Measurements from ENCODE around the gene TAOK3. TPM values are rescaled to one million over a fixed set of nuclear protein-coding genes. Genes with fewer than 3 reads are reported as not detected.
"Not testable (repeated sequence)": the region's sequence is repeated elsewhere in the genome, so short reads cannot be mapped to it uniquely, and the experiment has no call there.

The TAOK3 gene
- polyA plus RNA-seq, 3 donors, result 32.7 to 38.3 (median 36.0) TPM

DNA sequence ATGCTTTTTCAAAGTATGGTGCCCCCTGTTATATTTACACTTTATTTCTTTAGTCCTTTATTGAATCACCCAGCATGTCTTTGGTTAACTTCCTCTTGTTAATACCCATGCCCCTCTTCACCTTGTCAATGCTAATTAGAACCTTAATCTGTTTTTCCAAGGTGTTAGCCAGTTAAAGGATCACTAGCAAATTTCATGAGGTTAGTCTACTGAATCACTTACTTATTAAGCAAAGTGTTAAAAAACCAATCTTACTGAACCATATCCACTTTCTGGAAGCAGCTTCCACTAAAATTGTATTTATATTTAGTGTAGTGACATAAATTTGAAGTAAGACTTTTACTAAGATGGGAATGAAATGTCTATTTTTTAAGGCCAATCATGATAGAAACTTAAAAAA lies 27.9 kb downstream of the TAOK3 start:
- no peak for DNase-seq (ENCODE audit: low read depth in 3 of 3, low spot score in 2 of 3)

DNA sequence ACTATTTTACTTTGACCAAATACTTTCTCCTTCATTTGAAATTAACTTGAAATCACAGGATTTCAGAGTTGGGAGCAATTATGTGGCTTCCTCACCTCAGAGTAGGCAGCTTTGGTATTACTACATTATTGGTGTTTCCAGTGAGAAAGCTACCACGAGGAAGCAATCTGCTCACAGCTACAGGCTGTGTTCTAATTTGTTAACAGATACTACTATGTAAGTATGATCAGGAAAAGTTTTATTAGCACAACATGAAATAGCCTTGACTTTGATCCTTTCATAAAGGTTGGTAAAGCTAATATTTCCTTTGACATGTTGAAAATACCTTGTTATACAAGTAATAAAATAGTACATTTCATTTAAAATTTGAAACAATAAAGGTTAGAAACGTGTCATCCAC lies 30.6 kb downstream of the TAOK3 start:
- DNase-seq (ENCODE audit: low read depth in 3 of 3, low spot score in 2 of 3), result no peak

DNA sequence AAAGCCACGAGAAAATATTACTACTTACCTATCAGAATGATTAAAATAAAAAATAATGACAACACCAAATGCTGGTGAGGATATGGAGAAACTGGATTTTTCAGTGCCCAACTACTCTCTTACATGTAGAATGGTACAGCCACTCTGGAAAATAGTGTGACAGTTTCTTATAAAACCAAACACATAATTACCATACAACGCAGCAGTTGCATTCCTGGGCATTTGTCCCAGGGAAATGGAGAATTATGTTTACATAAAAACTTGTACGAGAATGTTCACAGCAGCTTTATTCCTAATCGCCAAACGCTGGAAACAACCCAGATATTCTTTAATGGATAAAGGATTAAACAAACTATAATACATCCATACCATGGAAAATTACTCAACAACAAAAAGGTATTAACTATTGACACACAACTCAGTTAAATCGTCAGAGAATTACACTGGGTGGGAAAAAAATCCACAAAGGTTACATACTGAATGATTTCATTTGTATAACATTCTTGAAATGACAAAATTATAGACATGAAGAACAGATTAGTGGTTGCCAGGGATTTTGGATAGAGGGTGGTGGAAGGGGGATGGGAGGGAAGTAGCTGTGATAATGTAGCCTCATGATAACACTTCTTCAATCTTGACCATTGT lies 35.4 kb downstream of the TAOK3 start:
- DNase-seq (ENCODE audit: low read depth in 3 of 3, low spot score in 2 of 3), result no peak

DNA sequence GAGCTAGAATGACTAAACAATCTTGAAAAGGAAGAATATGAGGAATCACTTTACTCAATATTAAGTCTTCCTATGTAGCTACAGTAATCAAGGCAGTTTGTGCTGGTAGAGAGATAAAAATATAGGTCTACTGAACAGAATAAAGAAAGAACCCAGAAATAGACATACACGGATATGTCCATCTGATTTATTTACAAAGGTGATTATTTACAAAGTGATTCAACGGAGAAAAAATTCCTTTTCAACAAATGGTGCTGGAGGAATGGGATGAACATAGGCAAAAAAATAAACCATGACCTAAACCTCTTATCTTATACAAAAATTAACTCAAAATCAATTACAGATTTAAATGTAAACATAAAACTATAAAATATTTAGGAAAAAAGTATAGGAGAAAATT lies 36.6 kb downstream of the TAOK3 start:
- DNase-seq (ENCODE audit: low read depth in 3 of 3, low spot score in 2 of 3), result no peak

DNA sequence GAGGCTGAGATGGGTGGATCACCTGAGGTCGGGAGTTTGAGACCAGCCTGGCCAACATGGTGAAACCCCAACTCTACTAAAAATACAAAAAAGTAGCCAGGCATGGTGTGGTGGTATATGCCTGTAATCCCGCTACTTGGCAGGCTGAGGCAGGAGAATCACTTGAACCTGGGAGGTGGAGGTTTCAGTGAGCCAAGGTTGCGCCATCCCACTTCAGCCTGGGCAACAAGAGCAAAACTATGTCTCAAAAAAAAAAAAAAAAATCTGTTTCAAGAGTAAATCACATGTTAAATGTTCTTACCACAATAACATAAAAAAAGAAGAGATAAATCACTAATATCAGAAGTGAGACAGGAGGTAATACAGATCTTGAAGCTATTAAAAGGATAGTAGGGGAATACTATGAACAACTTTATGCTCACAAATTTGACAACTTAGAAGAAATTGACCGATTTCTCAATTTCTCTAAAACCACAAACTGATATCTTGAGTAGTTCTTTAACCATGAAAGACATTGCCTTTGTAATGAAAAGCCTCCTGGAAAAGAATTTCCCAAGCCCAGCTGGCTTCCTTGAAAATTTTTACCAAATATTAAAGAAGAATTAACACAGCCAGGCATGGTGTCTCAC lies 37.7 kb downstream of the TAOK3 start:
- no peak for DNase-seq (ENCODE audit: low read depth in 3 of 3, low spot score in 2 of 3)

DNA sequence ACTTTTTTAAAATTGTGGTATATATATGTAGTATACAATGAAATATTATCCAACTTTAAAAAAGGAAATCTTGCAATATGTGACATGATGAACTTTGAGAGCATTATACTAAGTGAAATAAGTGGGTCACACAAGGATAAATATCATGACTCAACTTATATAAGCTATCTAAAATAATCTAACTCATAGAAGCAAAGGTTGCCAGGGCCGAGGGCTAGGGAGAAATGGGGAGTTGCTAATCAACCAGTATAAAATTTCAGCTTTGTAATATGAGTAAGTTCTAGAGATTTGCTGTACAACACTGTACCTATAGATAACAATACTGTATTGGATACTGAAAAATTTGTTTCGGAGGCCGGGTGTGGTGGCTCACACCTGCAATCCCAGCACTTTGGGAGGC lies 38.5 kb downstream of the TAOK3 start:
- no peak for DNase-seq (ENCODE audit: low read depth in 3 of 3, low spot score in 2 of 3)

DNA sequence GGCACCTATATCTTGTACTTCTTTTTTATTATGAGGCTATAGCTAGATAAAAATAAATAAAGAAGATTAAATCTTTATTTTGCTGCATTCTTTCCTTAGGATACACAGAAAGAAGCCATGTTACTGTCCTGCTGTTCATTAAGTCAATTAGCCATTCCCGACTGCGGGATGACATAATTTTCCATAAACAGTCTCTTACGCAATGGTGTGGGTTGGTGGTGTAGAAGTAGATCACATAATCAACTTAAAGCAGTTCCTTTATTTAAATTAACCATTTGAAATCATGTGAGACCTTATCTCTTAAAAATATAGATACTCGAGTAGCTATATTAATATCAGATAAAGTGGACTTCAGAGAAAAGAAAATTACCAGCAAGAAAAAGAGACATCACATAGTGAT lies 40.2 kb downstream of the TAOK3 start:
- DNase-seq (ENCODE audit: low read depth in 3 of 3, low spot score in 2 of 3), result no peak

DNA sequence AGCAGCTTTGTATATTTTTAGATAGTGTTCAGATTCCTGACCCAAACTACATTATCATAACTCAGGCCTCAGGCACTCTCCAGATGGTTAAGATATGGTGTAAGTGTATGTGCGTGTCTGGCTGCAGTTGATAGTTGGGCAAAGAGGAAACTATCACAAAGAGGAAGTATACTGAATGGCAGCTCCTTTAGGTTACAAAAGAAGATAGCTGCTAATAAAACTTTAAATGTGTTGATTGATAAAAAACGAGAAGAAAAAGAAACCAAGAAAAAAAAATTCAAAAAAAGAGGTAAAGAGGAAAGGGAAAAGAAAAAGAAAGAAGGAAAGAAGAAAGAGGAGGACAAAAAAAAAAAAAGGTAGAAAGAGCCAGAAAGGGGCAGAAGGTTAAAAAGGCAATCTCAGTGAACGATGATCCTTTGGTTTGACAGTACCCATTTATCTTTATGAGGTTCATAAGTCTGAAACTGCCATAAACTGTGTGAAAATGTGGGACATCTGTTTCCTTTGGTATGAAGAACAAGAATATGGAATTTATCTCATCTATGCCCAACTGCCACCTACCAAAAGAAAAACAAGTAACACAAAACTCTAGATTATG lies 42.2 kb downstream of the TAOK3 start:
- DNase-seq (ENCODE audit: low read depth in 3 of 3, low spot score in 2 of 3), result no peak

DNA sequence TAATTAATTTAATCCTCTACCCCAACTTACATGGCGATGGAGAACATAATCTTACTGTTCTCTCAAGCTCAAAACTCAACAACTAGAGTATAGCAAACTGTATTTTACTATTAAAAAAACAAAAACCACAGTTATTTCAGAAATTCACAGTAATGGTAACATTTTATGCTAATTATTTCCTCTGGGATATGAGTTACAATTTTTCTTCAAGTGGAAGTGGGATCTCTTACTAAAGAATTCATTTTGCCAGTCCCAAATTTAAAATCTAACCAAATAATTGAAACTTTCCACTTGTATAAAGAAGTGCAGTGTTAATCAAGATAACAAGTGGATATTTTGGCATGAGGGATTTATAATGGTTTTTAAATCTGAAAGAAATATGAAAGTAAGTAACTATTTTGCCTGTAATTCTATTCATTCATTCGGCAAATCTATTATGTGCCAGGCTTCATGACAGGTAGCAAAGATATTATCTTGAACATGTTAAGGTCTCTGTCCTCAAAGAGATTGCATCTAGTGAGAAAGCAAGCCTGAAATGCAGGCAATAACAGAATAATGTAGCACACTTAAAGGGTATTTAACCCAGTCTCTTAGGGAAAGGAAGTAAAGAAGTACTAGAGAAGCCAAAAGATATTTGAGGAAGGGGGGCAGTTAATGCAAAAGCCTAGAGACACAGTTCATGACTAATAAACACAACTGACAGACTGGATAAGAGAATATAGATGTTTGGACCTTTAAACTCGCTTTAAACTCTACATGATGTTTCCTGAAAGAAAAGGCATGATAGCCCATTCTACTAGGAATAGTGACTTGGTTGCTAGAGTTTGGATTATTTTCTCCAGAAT lies 44.0 kb downstream of the TAOK3 start:
- no peak for DNase-seq (ENCODE audit: low read depth in 3 of 3, low spot score in 2 of 3)

DNA sequence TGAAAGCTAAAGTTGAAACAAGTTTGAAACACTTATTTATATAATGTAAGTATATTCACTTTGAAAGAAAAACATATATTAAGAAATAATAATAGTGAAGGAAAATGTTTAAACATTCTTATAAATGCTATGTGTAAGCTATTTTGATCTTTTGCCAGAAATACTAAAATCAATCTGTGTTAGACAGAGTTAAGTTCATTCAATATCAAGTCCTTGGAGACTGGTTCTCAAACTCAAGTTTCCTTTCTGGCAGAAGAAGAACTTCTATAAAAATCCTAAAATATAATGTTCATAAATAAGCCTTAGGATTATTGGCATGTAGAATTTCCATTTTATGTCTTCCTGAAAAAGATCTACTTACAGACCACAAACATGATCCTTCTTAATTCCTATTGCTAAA lies 45.3 kb downstream of the TAOK3 start:
- DNase-seq (ENCODE audit: low read depth in 3 of 3, low spot score in 2 of 3), result no peak

DNA sequence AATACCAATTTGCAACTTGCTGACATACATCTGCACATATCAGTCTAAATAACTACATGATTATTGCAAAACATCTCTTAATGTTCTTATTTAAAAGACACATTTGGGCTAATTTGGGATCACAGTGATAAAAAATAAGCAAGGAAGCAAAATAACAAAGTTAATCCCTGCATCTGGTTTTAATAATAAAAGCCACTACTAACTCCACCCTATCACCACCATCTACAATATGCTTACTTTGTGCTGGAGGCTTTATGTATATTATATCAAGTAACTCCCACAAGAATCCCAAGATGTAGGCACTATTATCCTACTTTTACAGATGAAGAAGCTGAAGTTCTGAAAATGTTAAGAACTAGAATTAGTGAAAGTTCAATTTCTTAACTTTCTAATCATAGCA lies 45.7 kb downstream of the TAOK3 start:
- DNase-seq (ENCODE audit: low read depth in 3 of 3, low spot score in 2 of 3), result no peak

DNA sequence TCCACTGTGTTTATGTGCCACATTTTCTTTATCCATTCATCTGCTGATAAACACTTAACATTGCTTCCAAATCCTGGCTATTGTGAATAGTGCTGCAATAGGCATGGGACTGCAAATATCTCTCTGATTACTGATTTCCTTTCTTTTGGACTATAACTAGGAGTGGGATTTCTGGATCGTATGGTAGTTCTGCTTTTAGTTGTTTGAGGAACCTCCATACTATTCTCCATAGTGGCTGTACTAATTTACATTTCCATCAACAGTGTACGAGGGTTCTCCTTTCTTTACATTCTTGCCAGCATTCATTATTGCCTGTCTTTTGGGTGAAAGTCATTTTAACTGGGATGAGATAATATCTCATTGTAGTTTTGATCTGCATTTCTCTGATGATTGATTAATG lies 47.6 kb downstream of the TAOK3 start:
- no peak for DNase-seq (ENCODE audit: low read depth in 3 of 3, low spot score in 2 of 3)

DNA sequence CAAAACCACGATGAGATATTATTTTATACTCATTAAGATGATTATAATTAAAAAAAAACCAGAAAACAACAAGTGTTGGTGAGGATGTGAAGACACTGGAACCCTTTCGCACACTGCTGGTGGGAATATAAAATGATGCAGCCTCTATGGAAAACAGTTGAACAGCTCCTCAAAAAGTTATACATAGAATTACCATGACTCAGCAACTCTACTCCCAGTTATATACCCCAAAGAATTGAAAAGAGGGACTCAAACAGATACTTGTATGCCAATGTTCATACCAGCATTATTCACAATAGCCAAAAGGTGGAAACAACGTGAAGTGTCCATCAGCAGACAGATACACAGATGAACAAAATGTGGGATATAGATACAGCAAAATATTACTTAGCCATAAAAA lies 53.1 kb downstream of the TAOK3 start:
- no peak for DNase-seq (ENCODE audit: low read depth in 3 of 3, low spot score in 2 of 3)

DNA sequence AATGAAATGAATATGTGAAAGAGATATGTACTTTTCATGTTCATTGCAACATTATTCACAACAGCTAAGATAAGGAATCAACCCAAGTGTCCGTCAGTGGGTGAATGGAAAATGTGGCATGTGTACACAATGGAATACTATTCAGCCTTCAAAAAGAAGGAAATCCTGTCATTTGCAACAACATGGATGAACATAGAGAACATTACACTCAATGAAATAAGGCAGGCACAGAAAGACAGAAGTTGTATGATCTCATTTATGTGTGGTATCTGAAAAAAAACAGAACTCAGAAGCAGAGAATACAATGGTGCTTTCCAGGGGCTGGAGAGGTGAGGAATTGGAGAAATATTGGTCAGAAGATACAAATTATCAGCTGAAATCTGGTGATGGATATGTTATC lies 54.0 kb downstream of the TAOK3 start:
- no peak for DNase-seq (ENCODE audit: low read depth in 3 of 3, low spot score in 2 of 3)

DNA sequence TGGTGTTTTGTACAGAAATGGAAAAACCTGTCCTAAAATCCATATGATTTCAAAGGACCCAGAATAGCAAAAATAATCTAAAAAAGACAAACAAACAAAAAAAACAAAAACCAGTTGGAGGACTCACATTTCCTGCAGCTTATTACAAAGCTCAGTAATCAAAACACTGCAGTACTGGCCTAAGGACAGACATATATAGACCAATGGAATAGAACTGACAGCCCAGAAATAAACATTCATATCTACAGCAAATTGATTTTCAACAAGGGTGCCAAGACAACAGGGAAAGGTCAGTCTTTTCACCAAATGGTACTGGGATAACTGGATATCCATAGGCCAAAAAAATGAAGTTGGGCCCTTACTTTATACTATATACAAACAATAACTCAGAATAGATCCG lies 55.0 kb downstream of the TAOK3 start:
- DNase-seq (ENCODE audit: low read depth in 3 of 3, low spot score in 2 of 3), result no peak

DNA sequence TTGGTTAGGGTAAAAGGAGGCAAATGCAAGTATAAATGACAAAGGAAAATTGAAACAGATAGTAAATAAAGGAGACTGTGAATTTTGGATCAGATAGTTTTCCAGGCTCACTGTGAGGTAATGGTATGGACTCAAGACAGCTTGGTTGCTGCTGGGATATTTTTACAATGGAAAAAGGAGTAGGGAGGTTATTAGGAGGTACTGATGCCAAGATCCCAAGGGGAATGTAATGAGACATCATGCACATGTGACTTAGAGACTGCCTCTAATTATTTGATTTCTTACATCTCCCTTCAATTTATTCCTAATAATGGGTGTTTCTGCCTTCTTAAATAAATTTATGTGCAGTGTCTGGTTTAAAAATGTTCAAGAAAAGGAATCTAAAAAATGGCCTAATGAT lies 56.9 kb downstream of the TAOK3 start:
- no peak for DNase-seq (ENCODE audit: low read depth in 3 of 3, low spot score in 2 of 3)

DNA sequence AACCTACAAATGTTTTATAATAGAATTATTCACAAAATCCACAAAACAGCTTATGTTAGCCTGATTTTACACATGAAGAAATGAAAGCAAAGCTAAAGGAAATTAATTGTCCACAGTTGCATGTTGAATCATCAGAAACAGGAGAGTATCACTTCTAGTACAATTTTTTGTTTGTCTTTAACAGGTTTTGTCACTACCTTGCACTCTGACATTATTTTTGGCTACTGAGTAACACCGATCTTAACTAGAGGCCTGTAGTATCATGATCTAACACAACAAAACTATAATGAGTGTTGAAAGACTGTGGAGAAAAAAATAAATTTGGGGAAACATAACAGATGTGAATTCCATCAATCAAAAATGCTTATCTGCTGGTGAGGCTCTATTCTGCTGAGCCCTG lies 60.1 kb downstream of the TAOK3 start:
- DNase-seq (ENCODE audit: low read depth in 3 of 3, low spot score in 2 of 3), result no peak

DNA sequence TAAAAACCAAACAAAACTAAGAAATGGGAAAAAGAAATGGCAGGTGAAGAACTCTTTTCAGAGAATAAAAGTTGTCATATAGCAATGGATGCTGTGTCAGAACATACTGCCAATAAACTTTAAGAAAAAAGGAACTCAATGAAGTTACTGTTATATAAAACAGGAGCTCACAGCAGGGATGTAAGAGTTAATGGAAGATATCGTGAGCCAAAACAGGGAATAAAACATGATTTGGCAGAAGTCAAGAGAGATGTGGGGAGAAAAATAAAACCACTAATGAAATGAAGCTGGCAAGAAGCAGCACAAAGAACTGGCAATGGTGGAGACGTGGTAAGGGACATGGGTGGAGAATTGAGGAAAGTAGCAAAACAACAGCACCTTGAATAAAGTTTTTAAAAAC lies 61.0 kb downstream of the TAOK3 start:
- DNase-seq (ENCODE audit: low read depth in 3 of 3, low spot score in 2 of 3), result no peak

DNA sequence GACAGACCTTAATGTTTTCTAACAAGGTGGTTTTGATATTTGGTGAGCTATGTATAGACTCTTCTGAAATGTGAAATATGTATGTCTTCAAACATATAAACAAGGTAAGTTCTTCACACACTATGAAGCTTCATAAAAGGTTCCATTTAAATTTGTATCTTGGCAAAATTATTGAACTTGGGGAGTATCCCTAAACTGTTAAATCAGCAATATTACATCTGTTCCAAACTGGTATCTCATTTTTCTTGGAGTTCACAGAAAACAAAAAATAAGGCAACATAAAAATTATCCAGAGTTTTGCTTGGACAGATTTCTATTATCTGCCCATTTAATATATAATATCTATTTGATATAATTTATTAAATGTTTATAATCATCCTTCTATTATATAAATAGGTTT lies 62.4 kb downstream of the TAOK3 start:
- DNase-seq (ENCODE audit: low read depth in 3 of 3, low spot score in 2 of 3), result no peak

DNA sequence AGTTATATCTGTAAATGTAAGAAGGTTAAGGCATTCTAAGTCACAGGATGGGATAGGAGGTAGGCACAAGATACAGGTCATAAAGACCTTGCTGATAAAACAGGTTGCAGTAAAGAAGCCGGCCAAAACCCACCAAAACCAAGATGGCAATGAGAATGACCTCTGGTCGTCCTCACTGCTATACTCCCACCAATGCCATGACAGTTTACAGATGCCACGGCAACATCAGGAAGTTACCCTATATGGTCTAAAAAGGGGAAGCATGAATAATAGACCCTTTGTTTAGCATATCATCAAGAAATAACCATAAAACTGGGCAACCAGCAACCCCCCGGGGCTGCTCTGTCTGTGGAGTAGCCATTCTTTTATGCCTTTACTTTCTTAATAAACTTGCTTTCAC lies 64.7 kb downstream of the TAOK3 start:
- DNase-seq (ENCODE audit: low read depth in 3 of 3, low spot score in 2 of 3), result not testable (repeated sequence)

DNA sequence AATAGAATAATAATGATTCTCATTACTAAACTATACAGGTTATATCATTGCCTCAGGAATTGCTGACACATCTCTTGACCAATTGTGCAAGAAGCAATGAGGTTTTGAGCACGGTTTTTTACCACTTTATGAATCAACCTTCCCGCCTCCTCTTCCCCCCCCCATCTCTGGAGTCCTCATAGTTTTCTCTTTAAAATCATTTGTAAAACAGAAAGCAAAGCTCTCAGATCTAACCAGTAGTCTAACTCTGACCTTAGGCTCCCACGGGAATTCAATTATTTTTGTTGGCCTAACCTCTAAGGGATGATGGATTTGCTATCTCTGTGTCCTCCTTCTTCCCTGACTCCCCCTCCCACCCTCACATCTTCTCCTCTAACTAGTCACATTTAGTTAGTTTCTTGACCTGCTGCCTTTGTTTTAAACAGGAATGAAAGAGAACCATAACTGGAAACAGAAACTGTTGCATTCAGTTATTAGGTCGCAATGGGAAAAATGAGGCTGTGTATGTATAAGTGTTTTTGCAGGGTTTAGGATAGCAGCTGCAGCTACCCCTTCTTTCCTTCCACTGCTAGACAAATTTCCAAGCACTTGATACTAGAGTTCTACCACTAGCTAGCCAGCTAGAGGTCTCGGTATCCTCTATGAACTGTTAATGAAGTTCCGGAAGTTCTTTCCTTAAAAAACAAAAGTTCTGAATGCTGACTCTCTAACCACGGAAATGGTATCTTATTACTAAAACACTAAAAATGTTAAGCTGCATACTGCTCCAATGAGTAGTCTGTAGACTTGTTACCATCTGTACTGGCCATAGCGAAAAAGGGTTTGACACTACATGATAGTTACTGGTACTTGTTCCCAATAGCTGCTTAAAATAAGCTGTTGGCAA lies 65.4 kb downstream of the TAOK3 start:
- DNase-seq (ENCODE audit: low read depth in 3 of 3, low spot score in 2 of 3), result no peak
